Activated effector memory CD4-positive, alpha-beta T cell treated with Interleukin-2 at 50 U/mL for 16 hours (primary cell): ENCODE results near the gene YPEL3.

Source experiments
- DNase-seq: peaks from one replicate; pipeline ENCODE4 v3.0.0-alpha.2; 2020

Gene YPEL3

GRCh38 chr16:30068333-30068732, 27.7 kb downstream of the YPEL3 start:
- DNase-seq: no peak

GRCh38 chr16:30067584-30067916, 28.5 kb downstream of the YPEL3 start:
- DNase-seq: no peak

- no peak for DNase-seq
Measured at GRCh38 chr16:30066761-30067583, 29.0 kb downstream of the YPEL3 start.

GRCh38 chr16:30065943-30066760, 29.9 kb downstream of the YPEL3 start:
- no peak for DNase-seq

- peak; percentile 92 for DNase-seq
Measured at GRCh38 chr16:30065102-30065942, 30.7 kb downstream of the YPEL3 start, which contains the start of gene ALDOA. TSS of gene ALDOA (plus strand) at chr16:30065760. CDS start at chr16:30066898, 1,138 bp downstream.

- DNase-seq: no peak
Measured at GRCh38 chr16:30064729-30065101, 31.3 kb downstream of the YPEL3 start.

GRCh38 chr16:30063893-30064728, 31.9 kb downstream of the YPEL3 start:
- peak; percentile 59 for DNase-seq

GRCh38 chr16:30063278-30063892, 32.6 kb downstream of the YPEL3 start:
- no peak for DNase-seq

- no peak for DNase-seq
Measured at GRCh38 chr16:30060836-30061554, 35.0 kb downstream of the YPEL3 start.

- no peak for DNase-seq
Measured at GRCh38 chr16:30060346-30060745, 35.7 kb downstream of the YPEL3 start.

GRCh38 chr16:30054959-30055553, 41.0 kb downstream of the YPEL3 start:
- peak; percentile 35 for DNase-seq

GRCh38 chr16:30054451-30054850, 41.6 kb downstream of the YPEL3 start:
- DNase-seq: no peak

GRCh38 chr16:30053376-30054015, 42.5 kb downstream of the YPEL3 start:
- no peak for DNase-seq

GRCh38 chr16:30052671-30053372, 43.2 kb downstream of the YPEL3 start:
- DNase-seq: peak; percentile 80

- no peak for DNase-seq
Measured at GRCh38 chr16:30051518-30051917, 44.5 kb downstream of the YPEL3 start.

GRCh38 chr16:30049871-30050270, 46.1 kb downstream of the YPEL3 start:
- no peak for DNase-seq

GRCh38 chr16:30046588-30046987, 49.4 kb downstream of the YPEL3 start:
- DNase-seq: no peak

- DNase-seq: no peak
Measured at GRCh38 chr16:30046178-30046577, 49.8 kb downstream of the YPEL3 start.
